HG03196 (cell line): ENCODE results near the gene CASP14.
"Not testable (repeated sequence)": the region's sequence is repeated elsewhere in the genome, so short reads cannot be mapped to it uniquely, and the experiment has no call there.

Experiments used
- ATAC-seq: cut with Tn5 transposase; IDR thresholded peaks from one replicate; pipeline ENCODE4 v1.9.1; 2021; ENCODE audit not compliant: unreplicated experiment

The CASP14 gene, protein sequence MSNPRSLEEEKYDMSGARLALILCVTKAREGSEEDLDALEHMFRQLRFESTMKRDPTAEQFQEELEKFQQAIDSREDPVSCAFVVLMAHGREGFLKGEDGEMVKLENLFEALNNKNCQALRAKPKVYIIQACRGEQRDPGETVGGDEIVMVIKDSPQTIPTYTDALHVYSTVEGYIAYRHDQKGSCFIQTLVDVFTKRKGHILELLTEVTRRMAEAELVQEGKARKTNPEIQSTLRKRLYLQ

DNA sequence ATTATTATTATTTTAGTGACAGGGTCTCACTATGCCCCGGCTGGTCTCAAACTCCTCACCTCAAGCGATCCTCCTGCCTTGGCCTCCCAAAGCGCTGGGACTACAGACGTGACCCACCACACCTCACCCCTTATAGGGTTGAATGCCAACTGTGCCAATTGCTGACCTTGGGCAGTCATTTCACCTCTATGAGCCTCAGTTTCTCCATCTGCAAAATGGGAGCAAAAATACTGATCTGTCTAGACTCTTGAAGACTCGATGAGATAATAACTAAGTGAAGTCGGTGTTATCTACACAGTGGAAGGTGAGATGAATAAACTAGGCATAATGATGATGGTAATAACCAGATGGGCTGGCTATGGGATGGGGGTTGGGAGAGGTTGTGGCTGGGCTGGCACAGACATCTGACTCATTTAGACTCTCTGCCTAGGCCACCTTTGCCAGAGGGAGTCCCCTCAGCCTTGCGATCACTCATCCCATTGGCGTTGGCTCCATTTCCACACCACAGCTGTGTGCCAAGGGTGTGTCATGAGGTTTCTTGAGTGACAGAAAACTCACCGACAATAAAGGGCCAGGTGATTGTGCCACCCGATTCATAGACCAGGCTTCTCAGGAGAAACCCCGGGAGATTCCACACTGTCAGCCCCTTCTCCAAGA lies at the start of gene CASP14:
TSS of gene CASP14 (plus strand) at position 596 of the 657 bp plus-strand sequence. CDS start 2,772 bp downstream, outside the sequence.
- no peak for ATAC-seq

DNA sequence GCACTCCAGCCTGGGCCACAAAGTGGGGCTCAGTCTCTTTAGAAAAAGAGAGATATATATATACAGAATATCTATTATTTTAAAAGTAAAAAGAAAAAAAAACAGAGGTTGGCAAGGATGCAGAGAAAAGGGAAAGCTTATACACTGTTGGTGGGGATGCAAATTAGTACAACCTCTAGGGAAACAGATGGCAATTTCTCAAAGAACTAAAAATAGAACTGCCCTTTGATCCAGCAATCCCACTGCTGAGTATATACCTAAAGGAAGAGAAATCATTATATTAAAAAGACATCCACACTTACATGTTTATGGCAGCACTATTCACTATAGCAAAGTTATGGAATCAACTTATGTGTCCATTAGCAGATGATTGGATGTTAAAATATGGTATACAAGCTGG lies 41.0 kb upstream of the CASP14 start:
- no peak for ATAC-seq

DNA sequence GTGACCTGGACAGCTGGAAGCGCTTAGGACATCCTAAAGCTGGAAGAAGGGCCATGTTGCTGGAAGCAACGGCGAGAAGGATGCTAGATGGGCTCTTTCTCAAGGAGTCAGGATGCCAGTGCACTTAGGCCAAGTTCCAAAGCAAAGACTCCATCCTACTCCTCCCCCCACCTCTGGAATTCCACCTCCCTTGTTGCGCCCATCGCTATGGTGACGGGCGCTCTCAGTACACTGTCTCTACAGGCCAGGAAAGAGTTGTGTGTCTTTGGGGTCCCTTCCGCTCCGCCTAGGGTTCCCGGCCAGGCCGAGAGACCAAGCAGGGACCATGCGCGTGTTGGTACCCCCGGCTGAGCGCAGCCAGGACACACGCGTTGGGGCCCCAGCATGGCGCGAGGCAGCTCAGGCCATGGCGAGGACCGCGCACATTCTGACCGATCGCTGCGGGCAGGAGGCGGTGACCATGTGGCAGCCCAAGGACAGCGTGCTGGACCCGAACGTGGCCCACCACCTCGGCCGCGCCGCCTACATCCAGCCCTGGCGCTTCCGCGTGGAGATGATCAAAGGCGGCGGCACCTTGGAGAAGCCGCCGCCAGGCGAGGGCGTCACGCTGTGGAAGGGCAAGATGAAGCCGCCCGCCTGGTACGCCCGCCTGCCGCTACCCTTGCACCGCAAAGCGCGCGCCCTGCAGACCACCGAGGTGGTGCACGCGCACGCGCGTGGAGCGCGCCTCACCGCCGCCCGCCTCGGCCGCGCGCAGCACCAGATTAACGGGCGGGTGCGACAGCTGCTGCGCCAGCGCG lies 38.6 kb upstream of the CASP14 start:
- ATAC-seq = no peak

DNA sequence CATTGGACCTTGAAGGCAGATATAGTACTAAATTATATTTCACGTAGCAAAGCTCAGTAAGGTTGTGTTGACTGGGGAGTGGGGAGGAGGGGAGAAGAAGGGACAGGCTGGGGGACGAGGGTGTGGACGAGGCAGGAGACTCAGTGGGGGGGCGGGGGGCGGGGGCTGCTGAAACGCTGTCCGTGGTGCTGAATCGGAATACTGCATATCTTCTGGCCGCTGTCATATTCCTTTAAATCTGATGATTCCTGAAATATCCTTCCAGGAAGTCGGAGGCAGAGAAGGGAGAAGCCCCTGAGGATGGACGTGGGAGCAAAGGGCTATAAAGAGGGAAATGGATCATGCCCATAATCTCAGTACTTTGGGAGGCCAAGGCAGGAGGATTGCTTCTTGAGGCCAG lies 34.7 kb upstream of the CASP14 start:
- ATAC-seq = no peak

DNA sequence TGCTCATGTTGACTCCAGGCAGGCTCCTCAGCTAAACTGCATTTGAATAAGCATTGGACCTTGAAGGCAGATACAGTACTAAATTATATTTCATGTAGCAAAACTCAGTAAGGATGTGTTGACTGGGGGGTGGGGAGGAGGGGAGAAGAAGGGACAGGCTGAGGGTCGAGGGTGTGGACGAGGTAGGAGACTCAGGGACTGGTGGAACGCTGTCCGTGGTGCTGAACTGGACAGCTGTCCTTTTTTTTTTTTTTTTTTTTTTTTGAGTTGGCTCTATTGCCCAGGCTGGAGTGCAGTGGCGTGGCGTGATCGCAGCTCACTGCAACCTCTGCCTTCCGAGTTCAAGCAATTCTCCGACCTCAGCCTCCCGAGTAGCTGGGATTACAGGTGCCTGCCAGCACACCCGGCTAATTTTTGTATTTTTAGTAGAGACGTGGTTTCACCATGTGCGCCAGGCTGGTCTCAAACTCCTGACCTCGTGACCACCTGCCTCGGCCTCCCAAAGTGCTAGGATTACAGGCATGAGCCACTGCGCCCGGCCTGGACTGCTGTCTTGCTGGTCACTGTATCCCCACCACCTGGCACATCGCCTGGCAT lies 33.2 kb upstream of the CASP14 start:
- ATAC-seq = no peak

DNA sequence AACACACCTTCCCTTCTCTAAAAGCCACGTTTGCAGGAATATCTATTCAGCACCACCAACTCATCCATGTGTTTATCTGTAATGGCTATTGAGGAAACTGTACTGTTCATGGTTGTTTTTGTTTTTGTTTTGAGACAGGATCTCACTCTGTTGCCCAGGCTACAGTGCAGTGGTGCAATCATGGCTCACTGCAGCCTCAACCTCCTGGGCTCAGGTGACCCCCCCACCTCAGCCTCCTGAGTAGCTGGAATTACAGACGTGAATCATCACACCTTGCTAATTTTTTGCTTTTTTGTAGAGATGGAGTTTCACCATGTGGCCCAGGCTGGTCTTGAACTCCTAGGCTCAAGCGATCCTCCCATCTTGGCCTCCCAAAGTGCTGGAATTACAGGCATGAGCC lies 30.4 kb upstream of the CASP14 start:
- ATAC-seq = not testable (repeated sequence)

DNA sequence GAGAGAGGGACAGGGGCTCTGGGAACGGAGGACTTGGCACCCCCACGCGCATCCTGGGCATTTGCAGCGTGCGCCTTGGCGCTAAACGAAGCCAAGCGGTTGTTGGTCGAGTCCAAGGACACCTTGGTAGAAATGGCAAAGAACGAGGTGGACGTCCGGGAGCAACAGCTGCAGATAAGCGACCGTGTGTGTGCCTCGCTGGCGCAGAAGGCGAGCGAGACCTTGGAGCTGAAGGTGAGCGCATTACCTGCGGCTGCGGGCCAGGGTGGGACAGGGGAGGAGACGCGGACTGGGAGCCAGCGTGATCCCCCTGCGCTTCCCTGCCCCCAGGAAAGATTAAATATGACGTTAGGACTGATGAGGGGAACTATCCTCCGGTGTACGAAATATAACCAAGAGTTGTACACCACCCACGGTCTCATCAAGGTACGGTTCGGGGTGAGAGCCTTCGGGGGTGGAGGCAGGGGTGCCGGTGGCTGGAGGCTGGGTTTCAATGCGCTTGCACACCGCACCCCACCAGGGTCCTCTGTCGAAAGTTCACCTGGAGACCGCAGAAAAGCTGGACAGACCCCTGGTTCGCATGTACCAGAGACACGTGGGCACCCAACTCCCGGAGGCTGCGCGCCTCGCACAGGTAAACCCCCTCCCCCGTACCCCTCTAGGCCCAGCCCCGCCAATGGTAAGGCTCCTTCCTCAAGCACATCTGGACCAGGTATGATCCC lies 27.8 kb upstream of the CASP14 start:
- no peak for ATAC-seq

DNA sequence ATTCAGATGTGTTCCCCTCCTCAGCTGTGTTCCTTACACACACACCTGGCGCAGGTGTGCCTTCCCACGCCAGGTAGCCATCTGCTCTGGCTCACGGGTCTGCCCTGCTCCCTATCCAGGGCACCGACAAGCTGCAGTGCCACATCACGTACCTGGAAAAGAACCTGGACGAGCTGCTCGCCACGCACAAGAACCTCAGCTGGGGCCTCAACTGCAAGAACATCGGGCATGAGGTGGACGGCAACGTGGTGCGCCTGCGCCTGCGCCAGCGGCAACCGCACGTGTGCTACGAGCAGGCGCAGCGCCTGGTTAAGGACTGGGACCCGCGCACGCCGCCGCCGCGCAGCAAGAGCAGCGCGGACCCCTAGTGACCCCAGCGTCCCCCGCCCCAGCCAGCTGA lies 26.5 kb upstream of the CASP14 start:
- ATAC-seq = no peak

DNA sequence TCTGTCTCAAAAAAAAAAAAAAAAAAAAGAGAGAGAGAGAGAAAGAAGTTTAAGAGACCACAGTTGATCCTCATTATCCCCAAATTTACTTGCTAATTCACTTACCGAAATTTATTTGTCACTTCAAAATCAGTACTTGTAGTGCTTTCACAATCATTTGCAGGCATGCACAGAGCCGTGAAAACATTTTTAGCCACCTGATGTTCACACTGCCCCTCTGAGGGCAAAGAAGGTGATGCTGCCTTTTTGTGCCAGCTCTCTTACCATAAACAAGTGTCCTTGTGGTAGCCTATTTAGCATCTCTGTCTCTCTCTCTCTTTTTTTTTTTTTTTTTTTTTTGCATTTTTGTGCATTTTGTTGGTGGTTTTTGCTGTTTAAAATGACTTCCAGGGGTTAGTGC lies 24.1 kb upstream of the CASP14 start:
- no peak for ATAC-seq

DNA sequence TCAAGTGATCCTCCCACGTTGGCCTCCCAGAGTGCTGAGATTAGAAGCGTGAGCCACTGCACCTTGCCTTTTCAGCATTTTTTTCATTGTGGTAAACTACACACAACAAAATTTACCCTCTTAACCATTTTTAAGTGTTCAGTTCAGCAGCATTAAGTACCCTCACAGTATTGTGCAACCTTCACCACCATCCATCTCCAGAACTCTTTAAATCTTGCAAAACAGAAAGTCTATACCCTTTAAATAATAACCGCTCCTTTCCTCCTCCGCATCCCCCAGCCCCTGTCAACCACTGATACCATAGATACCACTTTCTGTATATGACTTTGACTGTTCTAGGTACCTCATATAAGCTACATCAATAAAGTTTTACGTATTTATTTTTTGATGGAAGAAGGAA lies 20.8 kb upstream of the CASP14 start:
- no peak for ATAC-seq

DNA sequence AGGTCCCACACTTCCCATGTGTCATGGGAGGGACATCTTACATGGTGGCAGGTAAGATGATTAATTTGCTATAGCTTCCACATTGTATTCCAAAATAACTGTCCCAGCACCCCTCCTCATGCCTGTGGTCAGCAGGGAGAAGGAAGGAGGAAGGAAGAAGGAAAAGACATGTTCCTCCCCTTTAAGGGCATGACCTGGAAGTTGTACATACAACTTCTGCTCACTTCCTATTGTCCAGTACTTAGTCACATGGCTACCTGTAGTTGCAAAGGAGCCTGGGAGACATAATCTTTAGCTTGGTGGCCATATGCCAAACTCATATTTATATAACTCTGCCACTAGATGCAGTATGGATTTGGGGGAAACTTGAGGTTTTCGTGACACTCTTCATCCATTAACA lies 17.6 kb upstream of the CASP14 start:
- no peak for ATAC-seq

DNA sequence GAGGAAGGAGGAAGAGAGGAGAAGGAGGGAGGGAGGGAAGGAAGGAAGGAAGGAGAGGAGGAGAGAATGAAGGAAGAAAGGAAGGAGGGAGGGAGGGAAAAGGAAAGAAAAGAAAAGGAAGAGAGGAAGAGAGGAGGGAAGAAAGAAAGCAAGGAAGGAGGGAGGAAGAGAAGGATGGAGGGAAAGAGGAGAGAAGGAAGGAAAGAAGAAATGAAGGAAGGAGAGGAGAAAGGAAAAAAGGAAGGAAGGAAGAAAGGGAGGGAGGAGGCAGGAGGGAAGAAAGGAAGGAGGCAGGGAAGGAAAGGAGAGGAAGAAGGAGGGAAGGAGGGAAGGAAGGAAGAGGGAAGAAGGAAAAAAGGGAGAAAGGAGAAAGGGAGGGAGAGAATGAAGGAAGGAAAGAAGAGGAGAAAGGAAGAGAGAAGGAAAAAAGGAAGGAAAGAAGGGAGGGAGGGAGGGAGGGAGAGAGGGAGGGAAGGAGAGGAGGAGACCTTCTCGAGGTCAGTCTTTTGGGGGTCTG lies 13.4 kb upstream of the CASP14 start:
- no peak for ATAC-seq

DNA sequence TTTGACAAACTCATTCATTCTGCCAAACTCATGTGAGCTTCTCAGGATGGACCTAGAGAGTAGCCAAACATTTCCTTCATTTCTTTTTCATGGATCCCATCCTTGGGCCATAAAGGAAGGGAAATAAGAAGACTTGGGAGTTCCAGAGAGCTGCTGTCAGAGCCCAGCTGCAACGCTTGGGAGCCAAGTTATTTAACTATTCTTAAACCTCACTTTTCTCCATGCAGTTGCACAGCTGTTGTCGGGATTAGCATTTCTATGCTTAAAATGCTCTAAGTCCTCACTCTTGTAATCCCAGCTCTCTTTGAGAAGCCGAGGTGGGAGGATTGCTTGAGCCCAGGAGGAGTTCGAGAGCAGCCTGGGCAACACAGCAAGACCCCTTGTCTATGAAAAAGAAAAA lies 11.7 kb upstream of the CASP14 start:
- ATAC-seq = no peak

DNA sequence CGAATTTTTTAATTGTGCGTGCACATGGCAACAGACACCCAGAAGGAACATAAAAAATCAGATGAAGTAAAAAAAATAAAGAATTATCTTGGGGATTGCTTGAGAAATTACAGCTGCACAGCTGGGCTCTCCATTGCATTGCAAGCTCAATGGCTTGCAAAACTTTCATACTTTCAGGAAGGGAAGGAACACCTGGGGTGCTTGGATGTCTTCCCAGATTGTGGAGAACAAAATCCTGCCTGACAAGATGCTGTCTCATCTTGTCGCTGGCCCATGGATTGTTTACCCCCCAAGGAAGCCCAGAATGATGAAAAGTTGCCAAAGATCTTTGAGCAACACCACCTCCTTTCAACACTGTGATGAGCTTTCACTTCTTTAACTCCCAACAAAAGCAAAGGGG lies 11.0 kb upstream of the CASP14 start:
- no peak for ATAC-seq

DNA sequence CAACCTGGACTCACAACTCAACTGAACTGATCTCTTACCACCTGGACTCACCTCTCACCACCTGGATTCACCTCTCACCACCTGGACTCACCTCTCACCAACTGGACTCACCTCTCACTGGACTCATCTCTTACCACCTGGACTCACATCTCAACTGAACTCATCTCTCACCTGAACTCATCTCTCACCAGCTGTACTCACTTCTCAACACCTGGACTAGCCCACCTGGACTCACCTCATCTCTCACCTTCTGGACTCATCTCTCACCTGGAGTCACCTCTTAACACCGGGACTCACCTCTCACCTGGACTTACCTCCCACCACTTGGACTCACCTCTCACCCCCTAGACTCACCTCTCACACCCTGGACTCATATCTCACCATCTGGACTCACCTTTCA lies 7.3 kb upstream of the CASP14 start:
- ATAC-seq = no peak

DNA sequence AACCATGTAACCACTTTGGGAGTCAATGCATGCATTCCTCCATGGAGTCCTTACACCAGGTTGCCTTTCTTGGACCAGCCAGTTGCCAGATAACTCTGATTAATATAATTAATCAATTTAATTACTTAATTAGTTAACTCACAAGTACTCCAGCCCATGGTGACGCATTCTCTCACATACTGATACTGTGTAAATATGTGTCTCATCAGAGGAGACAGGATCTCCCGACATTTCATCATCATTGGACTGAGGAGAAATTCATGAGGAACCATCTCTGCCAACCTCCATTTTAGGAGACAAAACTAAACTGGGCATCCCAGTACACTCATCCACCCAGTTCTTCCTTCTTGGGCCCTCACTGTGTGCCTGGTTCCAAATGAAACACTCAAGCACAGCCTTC lies 6.5 kb upstream of the CASP14 start:
- no peak for ATAC-seq

DNA sequence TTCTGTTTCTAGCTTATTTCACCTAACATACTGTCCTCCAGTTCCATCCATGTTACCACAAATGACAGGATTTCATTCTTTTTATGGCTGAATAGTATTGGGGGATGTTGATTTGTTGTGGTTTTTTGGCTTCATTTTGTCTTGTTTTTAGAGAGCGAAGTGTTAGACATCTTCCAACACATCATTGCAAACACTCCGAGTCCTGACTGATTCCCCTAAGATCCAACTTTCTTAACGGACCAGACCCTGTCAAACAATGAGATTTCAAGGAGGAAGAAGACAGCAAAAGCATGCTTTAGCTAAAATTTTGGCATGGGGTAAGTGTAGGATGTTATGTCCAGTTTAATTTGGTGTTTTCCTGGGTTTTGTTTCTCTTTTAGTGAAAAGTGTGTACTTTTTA lies 3.8 kb upstream of the CASP14 start:
- no peak for ATAC-seq

DNA sequence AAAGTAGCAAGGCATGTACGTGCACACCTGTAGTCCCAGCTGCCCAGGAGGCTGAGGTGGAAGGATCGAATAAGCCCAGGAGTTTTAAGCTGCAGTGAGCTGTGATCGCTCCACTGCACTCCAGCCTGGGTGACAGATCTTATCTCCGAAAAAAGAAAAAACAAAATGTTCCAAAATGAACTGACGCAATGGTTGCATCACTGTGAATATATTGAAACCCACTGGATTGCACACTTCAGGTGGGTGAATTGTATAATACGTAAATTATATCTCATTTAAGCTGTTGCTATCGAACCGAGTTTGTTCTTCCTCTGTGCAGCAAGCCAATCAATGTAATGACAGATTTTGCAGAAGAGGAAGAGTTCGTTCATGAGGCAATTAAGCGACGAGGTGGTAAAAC lies 1.6 kb upstream of the CASP14 start:
- ATAC-seq = no peak

DNA sequence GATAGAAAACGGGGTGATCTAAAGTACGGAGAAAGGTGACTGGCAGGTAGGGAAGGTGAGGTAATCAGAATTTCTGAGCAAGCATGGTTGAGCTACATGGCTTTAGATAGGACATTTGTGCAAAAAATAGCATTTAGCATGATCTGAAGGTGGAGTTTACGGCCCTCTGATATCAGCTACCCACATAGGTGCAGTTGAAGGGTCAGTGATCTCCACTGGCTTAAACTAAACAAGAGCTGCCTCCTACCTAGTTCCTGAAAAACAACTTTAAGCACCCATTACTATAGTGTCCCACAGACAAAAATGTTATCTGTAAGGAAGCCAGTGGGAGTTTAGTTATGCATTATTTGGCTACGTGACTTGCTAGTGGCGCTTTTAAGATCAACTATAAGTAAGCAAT lies 1.2 kb upstream of the CASP14 start:
- no peak for ATAC-seq

DNA sequence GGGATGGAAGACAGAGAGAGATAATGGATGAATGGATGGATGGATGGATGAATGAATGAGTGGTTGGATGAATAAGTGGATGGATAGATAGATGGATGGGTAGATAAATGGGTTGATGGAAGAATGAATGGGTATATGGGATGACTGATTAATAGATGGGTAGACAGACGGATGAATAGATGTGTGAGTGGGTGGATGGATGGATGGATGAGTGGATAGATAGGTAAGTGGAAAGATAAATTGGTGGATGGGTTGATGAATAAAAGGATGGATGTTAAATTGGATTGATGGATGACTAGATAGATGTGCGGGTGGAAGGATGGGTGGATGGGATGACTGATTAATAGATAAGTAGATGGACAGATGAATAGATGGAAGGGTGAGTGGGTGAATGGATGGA lies 1.4 kb downstream of the CASP14 start:
- ATAC-seq = no peak

DNA sequence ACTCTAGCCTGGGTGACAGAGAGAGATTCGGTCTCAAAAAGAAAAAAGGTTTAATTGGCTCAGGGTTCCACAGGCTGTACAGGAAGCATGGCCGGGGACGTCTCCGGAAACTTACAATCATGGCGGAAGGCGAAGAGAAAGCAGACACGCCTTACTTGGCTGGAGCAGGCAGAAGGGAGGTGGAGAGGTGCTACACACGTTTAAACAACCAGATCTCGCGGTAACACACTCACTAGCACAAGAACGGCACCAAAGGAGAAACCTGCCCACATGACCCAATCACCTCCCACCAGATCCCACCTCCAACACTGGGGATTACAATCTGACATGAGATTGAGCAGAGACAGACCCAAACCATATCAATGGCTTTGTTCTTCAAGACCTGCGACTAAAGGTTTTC lies 12.8 kb downstream of the CASP14 start:
- ATAC-seq = no peak
